ENCODE data around the gene CYP1A2. TPM values are rescaled to one million over a fixed set of nuclear protein-coding genes. Genes with fewer than 3 reads are reported as not detected.
A peak's percentile ranks its signal among the peaks of the same experiment; 100 is the strongest.

CYP1A2 gene
- total RNA-seq, 1 experiment from 2014 or later: not detected

GRCh38 chr15:74783808-74784175 lies 35.1 kb downstream of the CYP1A2 start:
- Mint-ChIP-seq H3K9me3 (no peaks in the 10 kb centered on the region; a peak in 1 of 5 replicates), H3K27ac (no peak overlapping the region), H3K4me3 (peak overlapping the region; percentile 81 to 87), H3K36me3 (ENCODE audit: insufficient read depth in 1 of 3, low read depth in 3 of 3) (peaks cover 0 to 5% (median 4%) of the 10 kb centered on the region in 3 experiments; a peak in 3 of 7 replicates), H3K27me3 (ENCODE audit: low read depth) (peaks cover 25% of the 10 kb centered on the region), H3K4me1 (peaks cover 37 to 49% of the 10 kb centered on the region in 2 experiments)
- peaks cover 11% of the 10 kb centered on the region for H3K23me2 ChIP-seq (ENCODE audit: insufficient read length, low read depth, low read length, poor library complexity, severe bottlenecking)
- no peaks in the 10 kb centered on the region for H4K20me1 ChIP-seq (ENCODE audit: control insufficient read depth, insufficient read depth, insufficient read length)
- H3K18ac ChIP-seq (ENCODE audit: insufficient read length, low read depth, low read length): no peak overlapping the region
- H3K9ac ChIP-seq (ENCODE audit: extremely low read depth, insufficient read length, low read length): no peak overlapping the region
- H4K91ac ChIP-seq (ENCODE audit: insufficient read length, low read depth, low read length): no peak overlapping the region
- no peak overlapping the region for H4K8ac ChIP-seq (replicated peaks; ENCODE audit: insufficient read length, low read depth, low read length)
- no peak overlapping the region for H2BK5ac ChIP-seq (ENCODE audit: insufficient read length, low read length)
- H2BK15ac ChIP-seq (ENCODE audit: low read depth, low read length): no peak overlapping the region
- no peak overlapping the region for H3T11ph ChIP-seq (ENCODE audit: low read length)
- no peak overlapping the region for H3K14ac ChIP-seq (ENCODE audit: insufficient read depth, low read length)
- H2BK20ac ChIP-seq (ENCODE audit: low read depth, low read length, poor library complexity, severe bottlenecking): no peak overlapping the region
- H3K56ac ChIP-seq (ENCODE audit: insufficient read length, low read depth, low read length): no peak overlapping the region
- H2BK12ac ChIP-seq (ENCODE audit: insufficient read length, low read depth, low read length): no peak overlapping the region
- no peak overlapping the region for H4K5ac ChIP-seq (ENCODE audit: insufficient read length, low read depth, low read length)
- no peak overlapping the region for H2AFZ ChIP-seq (ENCODE audit: low read length)
- no peak overlapping the region for H2AK5ac ChIP-seq (ENCODE audit: insufficient read length, low read length)
- H3K79me2 ChIP-seq (ENCODE audit: insufficient read depth, low read length): no peaks in the 10 kb centered on the region
- H2BK120ac ChIP-seq (ENCODE audit: low read depth, low read length, poor library complexity, severe bottlenecking): no peak overlapping the region
- no peak overlapping the region for H3K27ac ChIP-seq (ENCODE audit: insufficient read length, low read depth, low read length)
- H3K4me1 ChIP-seq (ENCODE audit: insufficient read depth, low read length): peaks cover 7% of the 10 kb centered on the region; the same call in 1 of the 2 replicates
- no peak overlapping the region for H3K4ac ChIP-seq (ENCODE audit: low read depth, low read length)
- peaks cover 4% of the 10 kb centered on the region; the same call in 1 of the 2 replicates for H3K27me3 ChIP-seq (ENCODE audit: insufficient read depth, low read length)
- no CpG with 5 or more reads among the region's 3 CpGs for WGBS (ENCODE audit: extremely low coverage, insufficient read length, low lambda C conversion rate)
- H3K9me3 ChIP-seq (ENCODE audit: control insufficient read depth, low read depth, low read length): no peaks in the 10 kb centered on the region
- no peak for DNase-seq
- TF ChIP-seq, protein P1, sequence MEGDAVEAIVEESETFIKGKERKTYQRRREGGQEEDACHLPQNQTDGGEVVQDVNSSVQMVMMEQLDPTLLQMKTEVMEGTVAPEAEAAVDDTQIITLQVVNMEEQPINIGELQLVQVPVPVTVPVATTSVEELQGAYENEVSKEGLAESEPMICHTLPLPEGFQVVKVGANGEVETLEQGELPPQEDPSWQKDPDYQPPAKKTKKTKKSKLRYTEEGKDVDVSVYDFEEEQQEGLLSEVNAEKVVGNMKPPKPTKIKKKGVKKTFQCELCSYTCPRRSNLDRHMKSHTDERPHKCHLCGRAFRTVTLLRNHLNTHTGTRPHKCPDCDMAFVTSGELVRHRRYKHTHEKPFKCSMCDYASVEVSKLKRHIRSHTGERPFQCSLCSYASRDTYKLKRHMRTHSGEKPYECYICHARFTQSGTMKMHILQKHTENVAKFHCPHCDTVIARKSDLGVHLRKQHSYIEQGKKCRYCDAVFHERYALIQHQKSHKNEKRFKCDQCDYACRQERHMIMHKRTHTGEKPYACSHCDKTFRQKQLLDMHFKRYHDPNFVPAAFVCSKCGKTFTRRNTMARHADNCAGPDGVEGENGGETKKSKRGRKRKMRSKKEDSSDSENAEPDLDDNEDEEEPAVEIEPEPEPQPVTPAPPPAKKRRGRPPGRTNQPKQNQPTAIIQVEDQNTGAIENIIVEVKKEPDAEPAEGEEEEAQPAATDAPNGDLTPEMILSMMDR (conservative IDR thresholded peaks at IDR 0.05): no peak
- H3K23ac ChIP-seq (ENCODE audit: insufficient read length, low read depth, low read length): no peak overlapping the region
- H3K79me1 ChIP-seq (ENCODE audit: insufficient read depth, low read depth, low read length, poor library complexity, severe bottlenecking): no peaks in the 10 kb centered on the region
- H3K4me2 ChIP-seq (ENCODE audit: insufficient read depth, insufficient read length, low read length): peak overlapping the region; percentile 3

All from H9 (cell line).